Measurements from ENCODE around the gene TMEM167B. TPM values are rescaled to one million over a fixed set of nuclear protein-coding genes. Genes with fewer than 3 reads are reported as not detected.
"Not testable (repeated sequence)": the region's sequence is repeated elsewhere in the genome, so short reads cannot be mapped to it uniquely, and the experiment has no call there.

The TMEM167B gene
- total RNA-seq, 4 donors from 2014 or later: 24.8 to 52.3 (median 34.3) TPM

- 78 to 87% methylated on average over 6 of the region's 6 CpGs for whole genome bisulfite sequencing, 2 donors
Observed at GRCh38 chr1:109047339-109047738, 43.2 kb upstream of the TMEM167B start.

DNA sequence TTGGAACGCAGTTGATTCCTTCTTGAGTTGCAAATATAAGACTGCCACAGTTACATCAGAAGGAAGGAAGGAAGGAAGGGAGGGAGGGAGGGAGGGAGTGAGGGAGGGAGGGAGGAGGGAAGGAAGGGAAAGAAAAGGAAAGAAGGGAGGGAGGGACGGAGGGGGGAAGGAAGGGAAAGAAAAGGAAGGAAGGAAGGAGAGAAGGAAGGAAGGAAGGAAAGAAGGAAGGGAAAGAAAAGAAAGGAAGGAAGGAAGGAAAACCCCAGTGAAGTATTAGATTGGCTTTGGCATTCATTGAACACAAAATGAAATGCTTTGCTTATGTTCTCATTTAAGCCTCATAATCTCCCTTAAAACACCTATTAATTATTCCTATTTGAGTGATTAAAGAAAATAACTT lies 42.2 kb upstream of the TMEM167B start:
- no peak overlapping the region for H3K4me3 ChIP-seq (ENCODE audit: low read depth, poor library complexity, severe bottlenecking)
- intact Hi-C loops (cut with DNase I; ENCODE audit: low total_unique reads): no loop called here
- TF ChIP-seq, protein P1, sequence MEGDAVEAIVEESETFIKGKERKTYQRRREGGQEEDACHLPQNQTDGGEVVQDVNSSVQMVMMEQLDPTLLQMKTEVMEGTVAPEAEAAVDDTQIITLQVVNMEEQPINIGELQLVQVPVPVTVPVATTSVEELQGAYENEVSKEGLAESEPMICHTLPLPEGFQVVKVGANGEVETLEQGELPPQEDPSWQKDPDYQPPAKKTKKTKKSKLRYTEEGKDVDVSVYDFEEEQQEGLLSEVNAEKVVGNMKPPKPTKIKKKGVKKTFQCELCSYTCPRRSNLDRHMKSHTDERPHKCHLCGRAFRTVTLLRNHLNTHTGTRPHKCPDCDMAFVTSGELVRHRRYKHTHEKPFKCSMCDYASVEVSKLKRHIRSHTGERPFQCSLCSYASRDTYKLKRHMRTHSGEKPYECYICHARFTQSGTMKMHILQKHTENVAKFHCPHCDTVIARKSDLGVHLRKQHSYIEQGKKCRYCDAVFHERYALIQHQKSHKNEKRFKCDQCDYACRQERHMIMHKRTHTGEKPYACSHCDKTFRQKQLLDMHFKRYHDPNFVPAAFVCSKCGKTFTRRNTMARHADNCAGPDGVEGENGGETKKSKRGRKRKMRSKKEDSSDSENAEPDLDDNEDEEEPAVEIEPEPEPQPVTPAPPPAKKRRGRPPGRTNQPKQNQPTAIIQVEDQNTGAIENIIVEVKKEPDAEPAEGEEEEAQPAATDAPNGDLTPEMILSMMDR (IDR thresholded peaks at IDR 0.05): no peak
- TF ChIP-seq POLR2A (IDR thresholded peaks at IDR 0.05): no peak
- WGBS, 2 donors: 23% methylated on average over 2 of the region's 2 CpGs
- DNase-seq (ENCODE audit: low spot score in 2 of 2): no peak

More at GRCh38 chr1:109047339-109047738, 43.2 kb upstream of the TMEM167B start:
- no peak for TF ChIP-seq POLR2A (IDR thresholded peaks at IDR 0.05)
- TF ChIP-seq, protein P1 (IDR thresholded peaks at IDR 0.05): no peak
- peak in 1 of 2 donors; percentile 18 for DNase-seq (ENCODE audit: low spot score in 2 of 2)
- H3K4me3 ChIP-seq (ENCODE audit: low read depth, poor library complexity, severe bottlenecking): no peak overlapping the region
- intact Hi-C loops (cut with DNase I; ENCODE audit: low total_unique reads): no loop called here

DNA sequence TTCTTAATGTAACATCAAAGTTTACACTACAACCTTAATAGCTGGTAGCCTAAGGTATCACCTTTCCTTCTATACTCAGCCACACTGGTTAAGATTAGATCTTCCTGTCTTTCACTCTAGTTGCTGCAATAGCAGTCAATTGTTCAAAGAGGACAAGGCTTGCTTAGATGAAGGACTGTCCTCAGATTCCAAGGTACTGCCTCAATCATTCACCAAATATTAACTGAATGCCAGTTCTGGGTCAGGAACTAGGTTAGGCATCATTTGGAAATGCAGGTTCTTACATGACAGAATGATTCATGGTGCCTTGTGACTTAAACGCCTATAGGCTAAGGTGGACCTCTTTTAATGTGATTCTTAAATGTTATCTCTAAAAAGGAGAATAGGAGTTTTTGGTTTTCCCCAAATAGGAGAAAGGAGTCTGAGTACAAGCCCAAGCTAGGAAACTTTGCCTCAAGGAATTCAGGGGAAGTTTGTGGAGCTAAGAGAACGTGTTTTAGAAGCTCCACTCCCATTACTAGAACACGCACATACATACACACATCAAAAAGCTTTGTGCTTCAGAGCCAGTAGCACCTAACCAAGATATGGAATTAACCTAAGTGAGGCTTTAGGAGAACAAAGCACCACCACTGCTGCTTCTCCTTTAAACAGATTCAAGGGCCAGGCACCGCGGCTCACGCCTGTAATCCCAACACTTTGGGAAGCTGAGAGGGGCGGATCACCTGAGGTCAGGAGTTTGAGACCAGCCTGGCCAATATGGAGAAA lies 40.2 kb upstream of the TMEM167B start:
- no peak overlapping the region for H3K4me3 ChIP-seq (ENCODE audit: low read depth, poor library complexity, severe bottlenecking)
- 46 to 47% methylated on average over 7 of the region's 7 CpGs for WGBS, 2 donors
- intact Hi-C loops (cut with DNase I; ENCODE audit: low total_unique reads): no loop called here
- peak in 1 of 2 donors; percentile 2 for DNase-seq (ENCODE audit: low spot score in 2 of 2)
- TF ChIP-seq, protein P1 (IDR thresholded peaks at IDR 0.05): no peak
- TF ChIP-seq POLR2A (IDR thresholded peaks at IDR 0.05): no peak

- H3K4me3 ChIP-seq (ENCODE audit: low read depth, poor library complexity, severe bottlenecking); intact Hi-C loops (cut with DNase I; ENCODE audit: low total_unique reads): not testable (repeated sequence)
- DNase-seq (ENCODE audit: low spot score in 2 of 2): peak in 1 of 2 donors; percentile 52
- 92 to 95% methylated on average over 3 of the region's 3 CpGs for WGBS, 2 donors
Observed at GRCh38 chr1:109052145-109052544, 38.4 kb upstream of the TMEM167B start.

GRCh38 chr1:109056064-109056463 lies 34.5 kb upstream of the TMEM167B start:
- no peak overlapping the region for H3K4me3 ChIP-seq (ENCODE audit: low read depth, poor library complexity, severe bottlenecking)
- intact Hi-C loops (cut with DNase I; ENCODE audit: low total_unique reads): no loop called here
- DNase-seq (ENCODE audit: low spot score in 2 of 2): no peak
- TF ChIP-seq POLR2A (IDR thresholded peaks at IDR 0.05): no peak
- TF ChIP-seq, protein P1 (IDR thresholded peaks at IDR 0.05): no peak
- 54 to 61% methylated on average over 3 of the region's 3 CpGs for WGBS, 2 donors

- DNase-seq (ENCODE audit: low spot score in 2 of 2): peak in 1 of 2 donors; percentile 36
- no peak for TF ChIP-seq POLR2A (IDR thresholded peaks at IDR 0.05)
- TF ChIP-seq, protein P1 (IDR thresholded peaks at IDR 0.05): no peak
- intact Hi-C loops (cut with DNase I; ENCODE audit: low total_unique reads): no loop called here
- no peak overlapping the region for H3K4me3 ChIP-seq (ENCODE audit: low read depth, poor library complexity, severe bottlenecking)
Observed at GRCh38 chr1:109059026-109059425, 31.5 kb upstream of the TMEM167B start.
